Lower lobe of right lung (tissue), 2 donors: ENCODE measurements around the gene TMEM107. TPM values are rescaled to one million over a fixed set of nuclear protein-coding genes. Genes with fewer than 3 reads are reported as not detected.

Experiments
- ATAC-seq, 2 donors: fragments of 200-7000 bp; cut with Tn5 transposase; one replicate each; pipeline ENCODE4 v1.9.1; 2020 to 2022; ENCODE audit warnings: mild to moderate bottlenecking in 2 of 2, moderate library complexity in 2 of 2
- DNase-seq: peaks from one replicate; pipeline ENCODE4 v3.0.0-alpha.2; 2020
- H3K27ac ChIP-seq: fragments of 200-600 bp; one replicate; pipeline ENCODE4 v1.8.0; 2022
- H3K27me3 ChIP-seq: fragments of 200-600 bp; one replicate; pipeline ENCODE4 v1.8.0; 2022; ENCODE audit warnings: low read depth
- H3K36me3 ChIP-seq: fragments of 200-600 bp; one replicate; pipeline ENCODE4 v1.8.0; 2022; ENCODE audit warnings: mild to moderate bottlenecking
- H3K4me1 ChIP-seq: fragments of 200-600 bp; one replicate; pipeline ENCODE4 v1.8.0; 2022
- H3K4me3 ChIP-seq: fragments of 200-600 bp; one replicate; pipeline ENCODE4 v1.8.0; 2022; ENCODE audit warnings: mild to moderate bottlenecking
- H3K9me3 ChIP-seq: fragments of 200-600 bp; one replicate; pipeline ENCODE4 v1.8.0; 2022
- CTCF ChIP-seq: fragments of 200-600 bp; IDR thresholded peaks from one replicate; pipeline ENCODE4 v1.8.0; 2022; ENCODE audit warnings: antibody characterized with exemption, mild to moderate bottlenecking
- intact Hi-C: fragments of 100-400 bp; cut with DNase I; formaldehyde crosslinking; loops from one replicate; pipeline ENCODE4 v1.11.0; 2022
- total RNA-seq: library from RNA; stranded (reverse); fragmentation: NEBNext Ultra II Directional; extraction: Animal tissue kit (Norgen Biotek cat#: 25700); gene quantifications from one replicate; pipeline ENCODE4 v1.2.1, GENCODE V29; 2021
- donor health status: DM: no; HTN: yes; CAD: no; lungs with severe emphysema.

TMEM107 gene
- total RNA-seq, 1 donor from 2014 or later, result 12.9 TPM

GRCh38 chr17:8146381-8147140, 29.6 kb downstream of the TMEM107 start:
- no peak for DNase-seq
- Histone ChIP-seq H3K4me3 (no peak overlapping the region), H3K36me3 (peaks cover 95% of the 10 kb centered on the region), H3K27me3 (no peaks in the 10 kb centered on the region), H3K9me3 (no peaks in the 10 kb centered on the region), H3K27ac (peak overlapping the region; percentile 27), H3K4me1 (peaks cover 29% of the 10 kb centered on the region)
- TF ChIP-seq CTCF, result no peak
- no peak for ATAC-seq
- intact Hi-C loops, result no loop called here

- Histone ChIP-seq H3K4me3 (no peak overlapping the region), H3K9me3 (no peaks in the 10 kb centered on the region), H3K27ac (no peak overlapping the region), H3K27me3 (no peaks in the 10 kb centered on the region), H3K4me1 (peaks cover 26% of the 10 kb centered on the region), H3K36me3 (peaks cover 100% of the 10 kb centered on the region)
- TF ChIP-seq CTCF, result no peak
- intact Hi-C loops, result no loop called here
- peak; percentile 41 for DNase-seq
- no peak for ATAC-seq
Measured at GRCh38 chr17:8145811-8146210, 30.4 kb downstream of the TMEM107 start.

GRCh38 chr17:8144401-8145231, 31.6 kb downstream of the TMEM107 start:
- no peaks in the 10 kb centered on the region for H3K9me3 ChIP-seq
- intact Hi-C loops, result no loop called here
- no peaks in the 10 kb centered on the region for H3K27me3 ChIP-seq
- peaks cover 26% of the 10 kb centered on the region for H3K4me1 ChIP-seq
- no peak overlapping the region for H3K27ac ChIP-seq
- H3K36me3 ChIP-seq, result peaks cover 100% of the 10 kb centered on the region
- DNase-seq, result peak; percentile 40
- peak in 1 of 2 donors; percentile 2 for ATAC-seq
- TF ChIP-seq CTCF, result no peak
- no peak overlapping the region for H3K4me3 ChIP-seq

GRCh38 chr17:8143581-8144400, 32.4 kb downstream of the TMEM107 start:
- H3K27ac ChIP-seq, result no peak overlapping the region
- no peaks in the 10 kb centered on the region for H3K9me3 ChIP-seq
- peak; percentile 45 for DNase-seq
- H3K36me3 ChIP-seq, result peaks cover 97% of the 10 kb centered on the region
- peaks cover 27% of the 10 kb centered on the region for H3K4me1 ChIP-seq
- no peak for TF ChIP-seq CTCF
- no peak overlapping the region for H3K4me3 ChIP-seq
- intact Hi-C loops, result no loop called here
- H3K27me3 ChIP-seq, result no peaks in the 10 kb centered on the region
- ATAC-seq, result no peak

- H3K36me3 ChIP-seq, result peaks cover 89% of the 10 kb centered on the region
- H3K27me3 ChIP-seq, result no peaks in the 10 kb centered on the region
- peaks cover 28% of the 10 kb centered on the region for H3K4me1 ChIP-seq
- no peak for TF ChIP-seq CTCF
- H3K4me3 ChIP-seq, result no peak overlapping the region
- no peak for ATAC-seq
- H3K27ac ChIP-seq, result no peak overlapping the region
- intact Hi-C loops, result no loop called here
- no peak for DNase-seq
- H3K9me3 ChIP-seq, result no peaks in the 10 kb centered on the region
Measured at GRCh38 chr17:8142887-8143580, 33.1 kb downstream of the TMEM107 start.
